Hepatocyte (in vitro differentiated cells): ENCODE results near the gene CHN2.

Experiments
- CTCF ChIP-seq: fragments of 200-600 bp; sonication (generic); IDR thresholded peaks from 2 replicates; pipeline ENCODE4 v1.5.1; 2016; ENCODE audit warnings: antibody characterized with exemption, mild to moderate bottlenecking; ENCODE audit not compliant: poor library complexity
- EZH2 ChIP-seq: fragments of 200-600 bp; sonication (generic); IDR thresholded peaks from 2 replicates; pipeline ENCODE4 v1.6.1; 2016; ENCODE audit warnings: antibody characterized with exemption, mild to moderate bottlenecking, borderline replicate concordance
- EZH2phosphoT487 ChIP-seq: fragments of 200-600 bp; sonication (generic); IDR thresholded peaks from one replicate; pipeline ENCODE4 v1.6.1; 2018; ENCODE audit warnings: antibody characterized with exemption, mild to moderate bottlenecking, low read depth, moderate library complexity; ENCODE audit not compliant: unreplicated experiment, severe bottlenecking

DNA sequence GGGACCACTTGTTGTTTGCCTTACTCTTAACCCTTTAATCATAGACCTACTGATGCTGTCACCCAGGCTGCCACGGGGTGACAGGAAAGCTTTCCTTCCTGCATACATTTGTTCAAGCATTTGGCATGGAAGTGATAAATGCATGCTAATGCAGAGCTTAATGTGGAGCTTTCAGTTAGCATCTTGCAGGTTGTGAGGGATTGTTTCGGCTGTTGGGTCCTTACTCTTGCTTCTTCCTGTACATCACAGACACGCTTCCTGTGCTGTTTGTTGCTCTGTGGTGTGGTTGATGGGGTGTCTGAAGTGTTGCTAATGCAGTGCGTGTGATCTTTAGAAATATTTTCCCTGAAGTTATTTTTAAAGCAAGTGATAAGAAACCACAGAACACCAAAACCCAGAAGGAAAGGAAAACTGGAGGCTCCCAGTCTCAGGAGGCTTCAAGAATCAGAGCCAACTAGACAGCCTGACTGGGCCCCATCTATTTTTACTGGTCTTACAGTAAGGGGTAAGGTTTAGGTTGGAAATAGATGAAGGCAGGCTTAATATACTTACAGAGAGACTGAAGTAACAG lies 143.1 kb downstream of the CHN2 start:
- TF ChIP-seq CTCF, result no peak
- TF ChIP-seq EZH2, result no peak
- no peak for TF ChIP-seq EZH2phosphoT487
